Neural crest cell (in vitro differentiated cells): Measurements from ENCODE around the gene FRRS1L. TPM values are rescaled to one million over a fixed set of nuclear protein-coding genes. Genes with fewer than 3 reads are reported as not detected.
A peak's percentile ranks its signal among the peaks of the same experiment; 100 is the strongest.

ENCODE experiments used
- DNase-seq: peaks from one replicate; pipeline ENCODE4 v3.0.0; 2021; ENCODE audit warnings: low read depth, mixed read lengths, low spot score
- H3K27ac Mint-ChIP-seq: one replicate; pipeline ENCODE4 v1.8.0; 2021; ENCODE audit warnings: mild to moderate bottlenecking, mixed read lengths; ENCODE audit not compliant: unreplicated experiment
- H3K27me3 Mint-ChIP-seq: 2 replicates; pipeline ENCODE4 v1.8.0; 2021; ENCODE audit warnings: low read depth, mild to moderate bottlenecking, mixed read lengths
- H3K36me3 Mint-ChIP-seq: 2 replicates; pipeline ENCODE4 v1.8.0; 2021; ENCODE audit warnings: low read depth, mild to moderate bottlenecking, mixed read lengths
- H3K4me1 Mint-ChIP-seq: 2 replicates; pipeline ENCODE4 v1.8.0; 2021; ENCODE audit warnings: mixed read lengths
- H3K4me3 Mint-ChIP-seq: one replicate; pipeline ENCODE4 v1.8.0; 2021; ENCODE audit warnings: mild to moderate bottlenecking, mixed read lengths
- H3K9me3 Mint-ChIP-seq: 2 replicates; pipeline ENCODE4 v1.8.0; 2021; ENCODE audit warnings: mixed read lengths
- total RNA-seq: library from RNA; stranded (reverse); gene quantifications from 2 replicates; pipeline ENCODE4 v1.2.1, GENCODE V29; 2021
- TF ChIP-seq, protein P1 (sequence below): fragments of 200-600 bp; sonication (generic); conservative IDR thresholded peaks from 2 replicates; pipeline ENCODE4 v1.5.0; 2021; ENCODE audit warnings: antibody characterized with exemption, mild to moderate bottlenecking

FRRS1L gene
- total RNA-seq, 1 donor from 2014 or later = 3.4 TPM

DNA sequence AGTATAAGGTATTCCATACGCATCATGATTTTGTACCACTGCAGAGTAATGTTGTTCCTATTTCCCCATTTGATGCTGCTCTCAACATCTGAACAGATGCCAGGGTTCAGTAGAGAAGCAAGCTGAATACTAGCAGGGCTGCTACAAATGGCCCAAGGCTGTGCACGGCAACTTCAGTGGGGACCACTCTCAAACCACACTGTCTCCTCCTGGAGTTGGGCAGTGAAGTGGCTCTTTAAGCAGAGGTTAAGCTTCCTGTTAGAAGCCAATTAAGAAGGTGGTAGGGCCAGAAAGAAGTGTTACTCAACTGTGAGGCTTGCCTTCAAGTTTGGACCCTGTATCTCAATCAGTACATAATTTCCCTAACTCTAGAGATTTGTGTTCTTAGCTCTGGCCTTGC, 79.3 kb downstream of the FRRS1L start:
- Mint-ChIP-seq H3K9me3 (no peaks in the 10 kb centered on the region), H3K27ac (no peak overlapping the region), H3K36me3 (peaks cover 11% of the 10 kb centered on the region), H3K4me1 (peaks cover 3% of the 10 kb centered on the region), H3K27me3 (no peaks in the 10 kb centered on the region), H3K4me3 (no peak overlapping the region)
- TF ChIP-seq, protein P1, sequence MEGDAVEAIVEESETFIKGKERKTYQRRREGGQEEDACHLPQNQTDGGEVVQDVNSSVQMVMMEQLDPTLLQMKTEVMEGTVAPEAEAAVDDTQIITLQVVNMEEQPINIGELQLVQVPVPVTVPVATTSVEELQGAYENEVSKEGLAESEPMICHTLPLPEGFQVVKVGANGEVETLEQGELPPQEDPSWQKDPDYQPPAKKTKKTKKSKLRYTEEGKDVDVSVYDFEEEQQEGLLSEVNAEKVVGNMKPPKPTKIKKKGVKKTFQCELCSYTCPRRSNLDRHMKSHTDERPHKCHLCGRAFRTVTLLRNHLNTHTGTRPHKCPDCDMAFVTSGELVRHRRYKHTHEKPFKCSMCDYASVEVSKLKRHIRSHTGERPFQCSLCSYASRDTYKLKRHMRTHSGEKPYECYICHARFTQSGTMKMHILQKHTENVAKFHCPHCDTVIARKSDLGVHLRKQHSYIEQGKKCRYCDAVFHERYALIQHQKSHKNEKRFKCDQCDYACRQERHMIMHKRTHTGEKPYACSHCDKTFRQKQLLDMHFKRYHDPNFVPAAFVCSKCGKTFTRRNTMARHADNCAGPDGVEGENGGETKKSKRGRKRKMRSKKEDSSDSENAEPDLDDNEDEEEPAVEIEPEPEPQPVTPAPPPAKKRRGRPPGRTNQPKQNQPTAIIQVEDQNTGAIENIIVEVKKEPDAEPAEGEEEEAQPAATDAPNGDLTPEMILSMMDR = no peak
- DNase-seq = no peak

DNA sequence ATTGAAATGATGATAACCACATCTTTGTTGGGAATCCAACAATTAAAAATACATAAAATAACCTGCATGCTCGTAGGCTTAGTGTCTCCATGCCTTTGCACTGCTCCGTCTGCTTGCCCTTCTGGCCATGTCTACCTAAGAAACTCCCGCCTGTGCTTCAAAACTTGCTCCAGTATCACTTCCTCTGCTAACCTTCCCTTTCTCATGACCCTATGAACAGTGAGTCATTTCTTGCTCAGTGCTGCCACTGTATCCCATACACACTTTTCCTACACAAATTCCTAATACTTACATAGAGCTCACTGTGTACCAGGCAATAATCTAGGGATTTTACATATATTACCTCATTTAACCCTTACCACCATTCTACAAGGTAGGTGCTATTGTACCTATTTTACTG, 80.8 kb downstream of the FRRS1L start:
- H3K9me3 Mint-ChIP-seq = no peaks in the 10 kb centered on the region
- H3K27ac Mint-ChIP-seq = peak overlapping the region; percentile 32
- H3K4me3 Mint-ChIP-seq = no peak overlapping the region
- H3K4me1 Mint-ChIP-seq = peaks cover 4% of the 10 kb centered on the region
- TF ChIP-seq, protein P1 = no peak
- H3K36me3 Mint-ChIP-seq = peaks cover 9% of the 10 kb centered on the region
- H3K27me3 Mint-ChIP-seq = no peaks in the 10 kb centered on the region
- no peak for DNase-seq

DNA sequence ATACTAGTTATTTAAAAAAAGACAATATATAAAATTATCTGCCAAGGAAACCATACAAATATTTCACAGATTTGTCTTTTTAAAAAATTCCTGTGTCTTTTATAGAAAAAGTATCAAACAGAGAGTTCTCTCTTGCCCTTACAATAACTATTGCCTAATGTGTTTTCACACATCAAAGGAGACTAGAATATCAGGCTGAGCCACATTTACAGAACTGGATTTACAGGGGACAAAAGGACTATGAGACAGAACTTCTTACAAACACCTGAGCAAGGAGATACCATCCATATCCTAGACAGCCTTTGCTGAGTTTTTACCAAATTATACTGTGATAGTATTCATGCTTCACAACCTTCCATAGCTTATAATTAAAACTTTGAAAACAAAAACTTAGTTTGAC, 81.5 kb downstream of the FRRS1L start:
- TF ChIP-seq, protein P1 = no peak
- Mint-ChIP-seq H3K9me3 (no peaks in the 10 kb centered on the region), H3K4me3 (no peak overlapping the region), H3K4me1 (peaks cover 4% of the 10 kb centered on the region), H3K27me3 (no peaks in the 10 kb centered on the region), H3K36me3 (peaks cover 9% of the 10 kb centered on the region), H3K27ac (peak overlapping the region; percentile 6)
- DNase-seq = no peak

DNA sequence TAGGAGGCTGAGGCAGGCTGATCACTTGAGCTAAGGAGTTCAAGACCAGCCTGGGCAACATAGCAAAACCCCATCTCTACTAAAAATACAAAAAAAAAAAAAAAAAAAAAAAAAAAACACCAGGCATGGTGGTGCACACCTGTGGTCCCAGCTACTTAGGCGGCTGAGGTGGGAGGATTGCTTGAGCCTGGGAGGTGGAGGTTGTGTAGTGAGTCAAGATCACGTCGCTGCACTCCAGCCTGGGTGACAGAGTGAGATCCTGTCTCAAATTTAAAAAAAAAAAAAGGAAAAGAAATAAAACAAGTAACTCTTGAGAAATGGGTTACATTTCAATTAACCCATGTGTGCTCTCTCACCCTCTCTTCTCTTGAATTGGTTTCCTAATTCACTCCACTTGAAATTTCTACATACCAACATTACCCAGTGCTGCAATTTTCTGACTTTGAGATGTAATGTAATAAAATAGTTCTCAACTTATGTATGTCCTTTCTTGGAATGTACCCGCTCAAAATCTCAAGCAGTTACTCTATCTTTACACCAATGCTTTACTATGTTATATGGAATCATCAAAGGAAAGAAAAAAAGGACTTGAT, 83.1 kb downstream of the FRRS1L start:
- Mint-ChIP-seq H3K27ac (no peak overlapping the region), H3K4me3 (no peak overlapping the region), H3K4me1 (peaks cover 4% of the 10 kb centered on the region), H3K27me3 (no peaks in the 10 kb centered on the region), H3K9me3 (no peaks in the 10 kb centered on the region), H3K36me3 (peaks cover 9% of the 10 kb centered on the region)
- no peak for DNase-seq
- TF ChIP-seq, protein P1 = no peak

DNA sequence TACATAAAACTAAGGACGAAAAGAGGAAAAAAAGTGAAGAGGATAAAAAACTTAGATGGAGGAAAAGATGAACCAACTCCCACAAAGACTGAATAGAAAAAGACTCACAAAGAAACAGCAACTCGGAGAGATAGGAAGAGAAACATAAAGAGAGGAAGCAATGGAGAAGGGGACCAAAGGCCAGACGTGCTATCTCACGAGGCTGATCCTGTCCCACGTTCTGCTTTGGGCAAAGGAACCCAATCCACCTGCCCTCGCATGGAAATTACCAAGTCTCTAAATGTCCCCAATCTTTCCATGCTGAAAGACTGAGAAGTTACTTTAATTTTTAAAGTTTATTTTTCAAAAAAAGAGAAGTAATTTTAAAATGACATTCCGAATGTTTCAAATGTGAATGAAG, 83.9 kb downstream of the FRRS1L start:
- Mint-ChIP-seq H3K36me3 (peaks cover 14% of the 10 kb centered on the region), H3K9me3 (no peaks in the 10 kb centered on the region), H3K27me3 (no peaks in the 10 kb centered on the region), H3K4me1 (peaks cover 4% of the 10 kb centered on the region), H3K27ac (no peak overlapping the region), H3K4me3 (no peak overlapping the region)
- DNase-seq = no peak
- TF ChIP-seq, protein P1 = no peak
